IPS-11a (cell line): ENCODE data around the gene GNG12.
"Not testable (repeated sequence)": the region's sequence is repeated elsewhere in the genome, so short reads cannot be mapped to it uniquely, and the experiment has no call there.

Source experiments
- H3K4me3 ChIP-seq: one replicate; pipeline ENCODE4 v1.5.1; 2013; ENCODE audit warnings: low read depth, low read length, control low read depth

Gene GNG12

DNA sequence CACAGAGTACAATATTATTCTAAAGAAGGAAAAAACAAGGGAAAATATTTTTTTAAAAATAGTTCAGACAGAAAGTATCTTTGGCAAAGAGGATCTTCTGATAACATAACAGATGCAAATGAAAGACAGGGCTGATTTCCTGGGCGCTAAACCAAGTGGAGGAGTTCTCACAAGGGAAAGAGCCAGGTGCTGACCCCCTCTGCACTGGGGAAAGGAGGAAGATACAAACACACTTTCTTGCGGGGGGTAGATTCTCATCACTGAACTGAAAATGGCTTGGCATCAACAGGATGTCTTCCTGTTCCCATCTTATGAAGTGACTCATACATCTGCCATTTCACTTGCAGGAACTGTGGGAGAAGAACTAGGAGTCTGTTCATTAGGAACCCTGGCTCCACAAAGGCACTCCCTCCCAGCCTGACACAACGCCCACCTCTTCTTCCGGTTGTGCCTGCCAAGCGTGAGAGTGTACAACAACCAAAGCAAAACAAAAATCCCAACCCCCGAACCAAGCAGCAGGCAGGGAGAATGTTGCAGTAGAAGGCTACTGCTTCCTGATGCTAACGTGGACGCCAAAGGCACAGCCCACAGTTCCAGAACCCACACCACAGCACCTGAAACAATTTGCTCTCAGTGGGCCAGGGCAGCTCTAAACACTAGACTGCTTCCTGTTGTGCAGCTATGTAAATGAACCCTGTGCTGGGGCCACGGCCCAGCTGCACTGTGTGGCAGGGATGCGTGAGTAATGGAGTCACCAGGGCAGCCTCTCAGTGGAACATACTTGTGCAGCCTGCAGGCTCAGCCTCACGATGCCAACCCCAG, 97.2 kb downstream of the GNG12 start:
- no peak overlapping the region for H3K4me3 ChIP-seq

- H3K4me3 ChIP-seq: no peak overlapping the region
Measured at GRCh38 chr1:67735206-67735605, 98.1 kb downstream of the GNG12 start.

- H3K4me3 ChIP-seq: no peak overlapping the region
Measured at GRCh38 chr1:67734323-67734690, 99.0 kb downstream of the GNG12 start.

GRCh38 chr1:67733681-67734322, 99.5 kb downstream of the GNG12 start:
- H3K4me3 ChIP-seq: no peak overlapping the region

DNA sequence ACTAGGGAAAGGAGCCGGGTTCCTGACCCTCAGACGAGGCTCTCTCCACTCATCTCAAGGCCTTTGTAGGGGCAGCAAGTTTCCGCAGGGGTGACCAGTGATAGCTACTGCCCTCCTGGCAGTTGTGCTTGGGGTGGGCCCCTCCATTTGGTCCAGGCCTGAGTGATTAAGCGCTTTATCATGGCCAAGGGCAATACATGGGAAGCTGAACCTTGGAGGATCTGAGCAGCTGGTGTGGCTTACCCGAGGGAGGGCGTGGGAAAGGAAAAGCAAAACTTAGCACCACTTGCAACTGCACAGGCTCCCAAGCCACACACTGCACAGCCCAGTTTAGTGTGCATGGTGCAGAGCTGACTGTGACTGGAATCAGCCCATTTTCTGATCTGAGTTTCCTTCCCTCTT, 100.5 kb downstream of the GNG12 start:
- no peak overlapping the region for H3K4me3 ChIP-seq

DNA sequence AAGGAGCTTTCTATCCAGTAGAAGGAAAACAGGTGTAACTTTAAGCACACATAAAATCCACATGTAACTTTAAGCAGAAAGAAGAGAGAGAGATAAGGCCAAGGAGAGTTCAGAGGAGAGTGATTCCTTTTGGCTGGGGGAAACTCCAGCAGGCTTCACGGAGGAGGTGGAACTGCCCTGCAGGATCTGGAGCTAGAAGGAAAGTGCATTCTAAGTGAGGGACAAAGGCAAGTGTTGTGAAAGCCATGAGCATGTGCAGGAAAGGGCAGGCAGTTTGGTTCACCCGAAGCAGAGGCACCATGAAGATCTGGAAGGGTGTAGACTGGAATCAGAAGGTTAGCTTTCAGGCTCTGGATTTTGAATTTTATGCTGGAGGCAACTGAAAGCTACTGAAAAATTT, 101.9 kb downstream of the GNG12 start:
- no peak overlapping the region for H3K4me3 ChIP-seq

DNA sequence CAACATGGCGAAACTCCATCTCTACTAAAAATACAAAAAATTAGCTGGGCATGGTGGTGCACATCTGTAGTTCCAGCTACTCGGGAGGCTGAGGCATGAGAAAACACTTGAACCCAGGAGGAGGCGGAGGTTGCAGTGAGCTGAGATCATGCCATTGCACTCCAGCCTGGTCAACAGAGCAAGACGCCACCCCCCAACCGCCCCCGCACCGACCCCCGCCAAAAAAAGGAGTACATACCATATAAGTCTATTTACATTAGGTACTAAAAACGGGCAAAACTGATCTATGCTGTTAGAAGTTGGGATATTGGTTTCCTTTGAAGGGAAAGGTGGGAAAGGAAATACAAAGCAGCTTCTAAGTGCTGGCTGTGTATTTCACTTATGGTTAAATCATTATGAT, 103.0 kb downstream of the GNG12 start:
- not testable (repeated sequence) for H3K4me3 ChIP-seq

- no peak overlapping the region for H3K4me3 ChIP-seq
Measured at GRCh38 chr1:67729872-67730271, 103.4 kb downstream of the GNG12 start.

DNA sequence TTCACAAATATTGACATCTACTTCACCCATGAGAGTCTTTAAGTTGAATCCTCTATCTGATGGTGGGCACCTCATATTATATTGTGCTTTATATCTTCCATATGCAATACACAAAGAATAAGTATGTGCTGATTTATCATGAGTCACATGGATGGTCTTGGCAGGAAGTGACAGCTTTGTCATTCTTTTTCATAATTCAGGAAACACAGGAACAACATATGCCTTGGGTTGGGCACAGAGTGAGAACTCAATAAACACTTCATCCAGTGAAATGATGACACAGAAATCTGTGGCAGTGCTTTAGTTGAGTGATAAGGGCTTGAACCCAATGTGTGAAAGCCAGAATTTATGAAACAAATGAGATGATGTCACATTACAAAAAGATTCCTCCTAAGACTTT, 107.0 kb downstream of the GNG12 start:
- H3K4me3 ChIP-seq: no peak overlapping the region

DNA sequence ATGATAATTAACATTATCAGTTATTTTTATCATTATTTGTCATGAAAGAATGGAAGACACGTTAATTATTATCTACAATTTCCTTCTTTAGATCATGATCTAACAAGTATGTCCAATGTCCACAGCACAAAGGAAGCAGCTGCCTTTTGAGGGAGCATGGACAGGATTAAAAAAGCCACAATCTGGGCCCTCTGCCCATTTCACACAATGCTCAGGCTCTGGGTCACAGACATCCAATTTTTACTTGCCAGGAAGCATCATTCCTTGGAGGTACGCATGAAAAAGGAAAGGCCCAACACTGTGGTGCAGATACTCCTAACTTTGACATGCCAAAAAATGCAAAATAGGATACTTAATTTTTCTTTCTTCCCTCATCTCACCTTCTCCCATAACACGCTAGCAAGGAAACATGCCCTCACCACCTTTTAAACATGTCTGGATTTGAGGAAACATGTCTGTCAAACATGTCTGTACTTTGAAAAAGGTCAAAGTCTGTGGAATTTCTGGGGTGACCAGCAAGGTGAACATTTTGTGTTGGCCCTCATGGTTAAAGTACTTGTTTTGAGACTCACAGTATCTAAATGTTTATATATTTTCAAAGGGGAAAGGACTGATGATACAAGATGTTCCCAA, 108.2 kb downstream of the GNG12 start:
- no peak overlapping the region for H3K4me3 ChIP-seq

DNA sequence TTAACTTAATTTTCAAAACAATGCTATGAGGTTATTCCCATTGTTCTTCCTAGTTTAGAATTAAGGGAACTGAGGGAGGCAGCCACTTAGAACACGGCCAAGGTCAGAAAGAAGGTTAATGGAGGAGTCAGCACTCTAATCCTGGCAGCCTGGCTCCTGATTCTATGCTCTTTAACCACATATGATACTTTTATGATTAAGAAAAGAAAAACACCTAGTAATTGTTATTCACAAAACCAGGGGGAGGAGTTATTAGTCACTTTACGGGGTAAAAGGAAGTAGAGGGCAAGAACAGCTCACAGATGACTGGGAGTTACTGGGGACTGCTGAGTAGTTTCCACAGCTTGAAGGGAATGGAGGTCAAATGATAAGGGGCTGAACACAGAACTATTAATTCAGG, 109.6 kb downstream of the GNG12 start:
- H3K4me3 ChIP-seq: no peak overlapping the region

DNA sequence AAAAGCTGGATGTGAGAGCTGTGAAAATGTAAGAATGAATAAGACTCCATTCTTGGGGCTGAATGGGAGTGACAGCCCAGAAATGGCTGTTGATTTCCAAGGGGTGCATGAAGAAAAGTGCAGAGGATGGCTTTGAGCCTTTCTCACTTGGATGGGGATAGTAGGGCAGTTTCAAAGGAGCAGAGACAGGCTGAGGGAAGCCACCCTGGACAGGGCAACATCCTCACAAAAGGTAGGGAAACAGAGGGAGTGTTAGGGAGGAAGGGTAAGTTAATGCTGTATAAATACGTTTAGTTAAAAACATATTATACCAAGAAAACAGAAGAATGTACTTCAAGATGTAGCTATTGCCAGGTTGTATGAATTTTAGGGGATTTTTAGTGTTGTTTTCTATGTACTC, 110.1 kb downstream of the GNG12 start:
- no peak overlapping the region for H3K4me3 ChIP-seq

- H3K4me3 ChIP-seq: no peak overlapping the region
Measured at GRCh38 chr1:67722292-67722944, 110.8 kb downstream of the GNG12 start.

DNA sequence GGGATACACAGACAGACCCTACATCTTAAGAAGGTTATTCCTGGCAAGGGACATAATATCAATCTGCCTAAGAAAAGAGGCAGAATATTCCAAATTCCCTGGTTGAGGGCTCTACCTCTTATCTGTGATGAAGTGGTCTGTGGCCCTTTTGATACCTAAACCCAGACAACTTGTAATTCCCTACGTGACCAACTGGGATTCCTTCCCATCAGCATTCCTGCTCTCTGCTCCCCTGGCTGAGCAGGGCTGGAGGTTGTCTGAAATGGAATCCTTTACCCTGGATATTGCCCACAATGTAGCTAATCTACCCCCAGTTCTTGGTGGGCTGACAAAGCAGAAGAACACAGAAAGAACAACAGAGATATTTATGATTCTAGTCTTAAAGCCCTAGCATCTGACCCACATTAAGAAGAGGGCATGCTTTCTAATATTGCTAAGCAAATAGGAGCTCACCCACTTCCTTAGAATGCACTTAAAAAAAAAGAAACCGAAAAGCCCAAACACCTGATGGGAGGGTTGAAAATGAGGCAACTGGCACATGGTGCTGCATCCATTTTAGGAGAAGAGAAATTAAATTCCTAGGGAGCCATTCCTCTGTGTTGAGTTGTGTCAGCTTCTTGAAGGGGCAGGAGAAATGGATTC, 111.5 kb downstream of the GNG12 start:
- no peak overlapping the region for H3K4me3 ChIP-seq

DNA sequence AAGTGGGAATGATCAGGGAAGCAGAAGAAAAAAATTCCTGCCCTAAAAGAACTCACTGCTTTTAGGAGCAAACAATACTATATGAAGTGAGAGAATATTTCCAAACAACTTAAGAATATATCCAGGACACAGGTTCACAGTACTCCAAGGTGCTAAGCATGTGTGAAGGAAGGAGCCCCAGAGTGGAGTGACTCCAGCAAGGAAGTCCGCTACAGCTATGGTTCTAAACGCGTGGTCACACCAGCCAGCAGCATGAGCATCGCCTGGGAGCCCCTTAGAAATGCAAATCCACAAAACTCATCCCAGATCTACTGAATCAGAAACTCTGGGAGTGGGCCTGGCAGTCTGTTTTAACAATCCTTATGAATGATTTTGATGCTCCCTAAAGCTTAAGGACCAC, 112.2 kb downstream of the GNG12 start:
- H3K4me3 ChIP-seq: no peak overlapping the region

DNA sequence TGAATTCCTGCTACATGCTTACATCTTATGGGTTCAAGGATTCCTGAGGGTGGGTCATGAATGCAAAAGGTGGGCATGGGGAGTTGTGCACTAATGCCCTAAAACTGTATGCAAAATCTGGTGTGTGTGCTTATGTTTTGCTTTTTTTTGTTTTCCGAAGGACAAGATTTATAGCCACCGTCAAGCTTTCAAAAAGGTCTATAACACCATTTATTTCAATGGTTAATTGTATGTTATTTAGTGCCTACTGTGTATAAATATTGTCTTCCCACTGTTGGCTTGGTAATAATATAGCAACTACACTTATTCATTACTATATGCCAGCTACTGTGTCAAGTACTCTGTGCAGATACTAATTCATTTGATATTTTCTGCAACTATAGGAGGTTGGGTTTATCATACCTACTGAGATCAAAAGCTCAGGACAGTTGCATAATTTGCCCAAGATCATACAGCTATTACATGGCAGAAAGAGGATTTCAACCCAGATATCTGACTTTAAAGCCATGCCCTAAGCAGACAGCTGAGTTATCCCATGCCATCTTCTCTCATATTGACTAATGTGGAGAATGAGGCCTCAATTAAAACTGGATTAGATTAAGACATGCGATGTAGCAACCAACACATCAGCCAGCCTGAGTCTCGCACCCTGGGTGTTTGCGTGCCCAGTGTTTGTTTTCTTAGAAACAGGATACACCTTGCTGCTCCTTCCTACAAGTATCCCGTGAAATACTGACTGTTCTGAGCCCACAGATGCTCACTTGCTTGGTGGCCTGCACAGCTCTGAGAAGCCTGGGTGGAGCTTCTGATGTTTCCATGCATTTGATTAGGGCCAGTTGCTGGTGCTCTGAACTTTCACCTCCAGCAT, 113.7 kb downstream of the GNG12 start:
- no peak overlapping the region for H3K4me3 ChIP-seq

GRCh38 chr1:67717876-67718275, 115.4 kb downstream of the GNG12 start:
- no peak overlapping the region for H3K4me3 ChIP-seq

GRCh38 chr1:67716800-67717199, 116.5 kb downstream of the GNG12 start:
- no peak overlapping the region for H3K4me3 ChIP-seq

- H3K4me3 ChIP-seq: no peak overlapping the region
Measured at GRCh38 chr1:67715819-67716218, 117.4 kb downstream of the GNG12 start.
